GM20000 (cell line): ENCODE data around the gene ZNF670.
"Not testable (repeated sequence)": the region's sequence is repeated elsewhere in the genome, so short reads cannot be mapped to it uniquely, and the experiment has no call there.

Experiments used
- DNase-seq: peaks from one replicate; pipeline ENCODE4 v3.0.0; 2012; ENCODE audit warnings: low spot score
- TF ChIP-seq, protein P1 (sequence below): IDR thresholded peaks from 2 replicates; pipeline ENCODE4 v1.5.1; 2012; ENCODE audit warnings: mild to moderate bottlenecking, control low read depth; ENCODE audit errors: extremely low read depth, missing control alignments

The ZNF670 gene

DNA sequence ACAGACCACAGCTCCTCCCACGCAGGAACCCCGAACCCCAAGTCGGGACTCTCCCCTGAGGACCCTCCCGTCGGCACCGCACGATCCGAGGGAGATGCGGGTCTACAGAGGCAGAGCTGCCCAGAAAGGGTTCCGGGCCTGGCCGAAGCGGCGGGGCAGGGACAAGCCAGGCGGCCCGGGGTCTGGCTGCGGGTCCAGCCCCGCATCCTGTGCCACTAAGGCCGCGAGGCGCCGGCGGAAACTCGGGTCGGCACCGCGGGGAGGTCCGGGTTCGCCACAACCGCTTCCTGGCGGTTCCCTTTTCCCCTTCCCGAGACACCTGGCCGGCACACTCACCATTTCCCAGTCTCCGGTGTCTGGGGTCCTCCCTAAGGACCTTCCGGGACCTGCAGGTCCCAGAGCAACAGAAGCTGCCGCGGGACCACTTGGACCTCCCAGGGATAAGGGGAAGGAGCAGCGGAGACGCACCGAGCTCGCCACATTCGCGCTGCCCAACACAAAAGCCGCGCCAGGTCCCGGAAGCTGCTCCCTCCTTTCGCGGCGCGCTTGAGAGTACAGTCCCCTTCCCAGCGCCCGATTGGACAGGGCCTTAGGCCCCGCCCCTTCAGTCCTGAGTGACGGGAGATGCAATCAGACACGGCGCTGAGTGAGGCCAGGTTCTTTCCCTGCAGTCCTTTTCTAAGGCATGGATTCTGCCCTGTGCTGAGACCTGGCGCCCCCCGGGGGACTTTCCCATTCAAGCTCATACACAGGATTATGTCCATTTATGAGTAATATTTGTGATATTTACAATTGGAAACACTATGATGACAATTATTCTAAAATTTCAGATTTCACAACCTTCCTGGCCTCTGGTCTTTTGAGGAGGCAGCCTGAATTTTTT lies at the start of gene ZNF670:
TSS of gene ZNF670 (minus strand) at position 554 of the 883 bp plus-strand sequence. CDS start at position 339, 215 bp downstream.
- TF ChIP-seq, protein P1, sequence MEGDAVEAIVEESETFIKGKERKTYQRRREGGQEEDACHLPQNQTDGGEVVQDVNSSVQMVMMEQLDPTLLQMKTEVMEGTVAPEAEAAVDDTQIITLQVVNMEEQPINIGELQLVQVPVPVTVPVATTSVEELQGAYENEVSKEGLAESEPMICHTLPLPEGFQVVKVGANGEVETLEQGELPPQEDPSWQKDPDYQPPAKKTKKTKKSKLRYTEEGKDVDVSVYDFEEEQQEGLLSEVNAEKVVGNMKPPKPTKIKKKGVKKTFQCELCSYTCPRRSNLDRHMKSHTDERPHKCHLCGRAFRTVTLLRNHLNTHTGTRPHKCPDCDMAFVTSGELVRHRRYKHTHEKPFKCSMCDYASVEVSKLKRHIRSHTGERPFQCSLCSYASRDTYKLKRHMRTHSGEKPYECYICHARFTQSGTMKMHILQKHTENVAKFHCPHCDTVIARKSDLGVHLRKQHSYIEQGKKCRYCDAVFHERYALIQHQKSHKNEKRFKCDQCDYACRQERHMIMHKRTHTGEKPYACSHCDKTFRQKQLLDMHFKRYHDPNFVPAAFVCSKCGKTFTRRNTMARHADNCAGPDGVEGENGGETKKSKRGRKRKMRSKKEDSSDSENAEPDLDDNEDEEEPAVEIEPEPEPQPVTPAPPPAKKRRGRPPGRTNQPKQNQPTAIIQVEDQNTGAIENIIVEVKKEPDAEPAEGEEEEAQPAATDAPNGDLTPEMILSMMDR: no peak

GRCh38 chr1:247127519-247128282 lies 49.1 kb upstream of the ZNF670 start:
- not testable (repeated sequence) for DNase-seq

More for the DNA sequence above, at the start of gene ZNF670:
- DNase-seq: peak; percentile 94

- DNase-seq: not testable (repeated sequence)
These were observed 48.0 kb upstream of the ZNF670 start for GRCh38 chr1:247126601-247127000.

GRCh38 chr1:247126166-247126565 lies 47.6 kb upstream of the ZNF670 start:
- not testable (repeated sequence) for DNase-seq

DNA sequence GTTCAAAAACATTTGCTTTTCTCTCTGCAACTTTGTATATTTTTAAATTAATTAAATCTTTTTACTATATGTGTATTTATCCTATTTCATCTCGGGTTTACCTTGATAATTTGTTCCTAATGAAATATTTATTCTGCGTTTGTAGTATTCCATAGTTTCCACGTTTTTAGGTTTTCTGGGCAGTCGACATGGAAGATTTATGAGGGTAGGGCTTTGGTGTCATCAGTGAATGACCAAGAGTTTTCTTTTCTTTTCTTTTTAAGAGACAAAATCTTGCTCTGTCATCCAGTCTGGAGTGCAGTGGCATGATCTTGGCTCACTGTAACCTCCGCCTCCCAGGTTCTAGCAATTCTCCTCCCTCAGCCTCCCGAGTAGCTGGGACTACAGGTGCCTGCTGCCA lies 42.8 kb upstream of the ZNF670 start:
- TF ChIP-seq, protein P1: no peak
- no peak for DNase-seq

- DNase-seq: not testable (repeated sequence)
These were observed 41.7 kb upstream of the ZNF670 start for GRCh38 chr1:247120408-247120668.

- no peak for DNase-seq
- TF ChIP-seq, protein P1: no peak
These were observed 41.2 kb upstream of the ZNF670 start for GRCh38 chr1:247119600-247120407.

GRCh38 chr1:247118946-247119446 lies 40.4 kb upstream of the ZNF670 start:
- DNase-seq: peak; percentile 55

DNA sequence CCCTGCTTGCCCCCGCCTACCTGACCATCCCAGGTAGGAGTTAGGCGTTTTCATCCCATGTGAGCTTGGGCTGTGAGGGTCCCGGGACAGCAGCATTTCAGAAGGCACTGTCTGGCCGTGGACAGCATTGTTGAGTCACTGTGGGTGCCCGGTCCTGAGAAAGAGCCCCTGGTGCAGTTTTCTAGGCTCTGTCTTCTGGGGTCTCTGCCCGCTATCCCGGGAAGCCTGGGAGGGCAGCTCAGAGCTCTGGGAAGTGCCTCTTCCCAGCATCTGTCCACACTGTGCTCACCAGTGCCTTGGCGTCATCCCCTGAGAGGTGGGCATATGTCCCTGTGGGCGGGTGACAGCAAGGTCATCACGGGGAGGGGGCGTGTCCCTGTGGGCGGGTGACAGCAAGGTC lies 36.9 kb upstream of the ZNF670 start:
- DNase-seq: no peak
- TF ChIP-seq, protein P1: no peak

More at GRCh38 chr1:247118946-247119446, 40.4 kb upstream of the ZNF670 start:
- TF ChIP-seq, protein P1: no peak
